B cell (primary cell): ENCODE results near the gene MAP4K5.

ENCODE experiments used
- CTCF ChIP-seq: fragments of 200-600 bp; IDR thresholded peaks from one replicate; pipeline ENCODE4 v1.8.0; 2022; ENCODE audit warnings: antibody characterized with exemption, mild to moderate bottlenecking
- EZH2 ChIP-seq: IDR thresholded peaks from 2 replicates; pipeline ENCODE4 v1.6.1; 2012; ENCODE audit warnings: borderline replicate concordance, low read depth, mild to moderate bottlenecking, moderate library complexity, low read length; ENCODE audit not compliant: insufficient read depth, poor library complexity, severe bottlenecking

DNA sequence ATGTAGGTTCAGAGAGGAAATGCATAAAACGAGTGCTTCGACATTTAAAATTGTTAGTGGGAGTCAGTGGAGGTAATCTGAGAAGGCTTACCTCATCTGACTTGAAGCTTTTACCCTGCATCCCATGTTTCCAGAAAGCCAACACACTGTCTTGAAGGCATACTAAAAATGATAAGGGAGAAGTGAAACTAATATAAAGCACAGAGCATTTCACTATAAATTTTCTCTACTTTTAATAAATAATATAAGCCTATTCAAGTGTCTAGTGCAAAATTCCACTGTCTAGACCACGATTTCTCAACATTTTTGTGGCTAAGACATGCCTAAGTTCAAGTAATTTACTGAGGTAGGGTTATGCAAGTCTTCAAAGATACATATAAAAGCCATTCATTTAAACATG is 106.6 kb downstream of the MAP4K5 start:
- TF ChIP-seq CTCF = no peak
- no peak for TF ChIP-seq EZH2
